ENCODE measurements around the gene ADGRB2. TPM values are rescaled to one million over a fixed set of nuclear protein-coding genes. Genes with fewer than 3 reads are reported as not detected.

ADGRB2 gene
- total and polyA plus RNA-seq, 2 of the 4 experiments (the other 2 are of a cell fraction): 2.2 to 11.9 TPM

DNA sequence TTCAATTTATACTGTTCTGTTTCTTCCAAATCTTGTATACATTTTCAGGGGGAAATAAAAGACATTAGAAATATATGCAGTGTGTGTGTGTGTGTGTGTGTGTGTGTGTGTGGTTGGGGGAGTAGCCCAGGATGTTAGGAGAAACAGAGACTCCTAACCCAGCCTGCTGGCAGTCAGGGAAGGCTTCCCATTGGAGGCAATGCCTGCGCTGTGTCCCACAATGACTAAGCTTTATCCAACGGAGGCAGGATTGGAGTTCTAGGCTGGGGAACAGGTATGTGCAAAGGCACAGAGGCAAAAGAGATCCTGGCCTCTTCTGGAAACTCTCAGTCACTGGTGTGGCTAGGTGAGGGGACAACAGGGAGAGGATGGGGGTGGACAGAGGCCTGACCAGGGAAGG, 16.5 kb upstream of the ADGRB2 start:
- intact Hi-C loops (cut with micrococcal nuclease): no loop called here

More for the DNA sequence above, 16.5 kb upstream of the ADGRB2 start:
- Histone ChIP-seq H2AK5ac (ENCODE audit: low read depth, low read length) (no peak overlapping the region), H3K9ac (ENCODE audit: low read depth, low read length) (no peak overlapping the region), H4K8ac (ENCODE audit: low read depth in 2 of 2, low read length in 2 of 2) (no peak overlapping the region), H3K27ac (ENCODE audit: insufficient read depth, low read length) (no peak overlapping the region), H4K20me1 (ENCODE audit: insufficient read depth, low read length) (no peaks in the 10 kb centered on the region), H3K23ac (ENCODE audit: low read depth, low read length) (no peak overlapping the region), H2BK20ac (ENCODE audit: low read depth, low read length) (no peak overlapping the region), H2BK120ac (ENCODE audit: low read depth, low read length) (no peak overlapping the region), H3K56ac (ENCODE audit: extremely low read depth, insufficient read depth, low read length) (no peak overlapping the region), H3K27me3 (ENCODE audit: control insufficient read depth, insufficient read depth, low read length) (peaks cover 14% of the 10 kb centered on the region), H4K91ac (ENCODE audit: insufficient read depth, low read depth, low read length) (no peak overlapping the region), H4K5ac (ENCODE audit: low read depth, low read length) (no peak overlapping the region), H2AFZ (replicated peaks; ENCODE audit: low read length, poor library complexity) (no peak overlapping the region), H3K14ac (replicated peaks; ENCODE audit: low read depth, low read length) (no peak overlapping the region), H3K4ac (ENCODE audit: low read depth, low read length) (no peak overlapping the region), H3K36me3 (ENCODE audit: control insufficient read depth, insufficient read depth, low read length) (no peaks in the 10 kb centered on the region), H2BK15ac (ENCODE audit: low read depth, low read length) (no peak overlapping the region), H3K9me1 (ENCODE audit: insufficient read depth, low read length) (peaks cover 3% of the 10 kb centered on the region; the same call in 1 of the 2 replicates), H3K9me3 (ENCODE audit: control insufficient read depth, insufficient read depth, low read length) (no peaks in the 10 kb centered on the region; the same call in 1 of the 2 replicates), H3K4me1 (ENCODE audit: control insufficient read depth, insufficient read depth, low read length) (peaks cover 10% of the 10 kb centered on the region), H3K79me1 (ENCODE audit: low read depth in 1 of 2, low read length in 2 of 2) (no peaks in the 10 kb centered on the region), H3K18ac (ENCODE audit: low read depth, low read length) (no peak overlapping the region), H2BK5ac (ENCODE audit: low read depth, low read length, poor library complexity, severe bottlenecking) (no peak overlapping the region), H2AK9ac (replicated peaks; ENCODE audit: low read depth, low read length, poor library complexity) (no peak overlapping the region), H3K4me2 (ENCODE audit: low read depth, low read length) (no peak overlapping the region), H3K4me3 (ENCODE audit: insufficient read depth, low read depth, low read length) (no peak overlapping the region)
- ATAC-seq (ENCODE audit: low read depth) (peak; percentile 18; the same call in 1 of the 2 replicates), DNase-seq (no peak)
- in situ Hi-C loops (cut with MboI; ENCODE audit: low sequenced_read_pairs): no loop called here
- BruUV-seq (replicated peaks): no TSS peak
- TF ChIP-seq MAZ (IDR thresholded peaks at IDR 0.05; ENCODE audit: borderline replicate concordance, low read depth, low read length) (no peak), POLR2A (IDR thresholded peaks at IDR 0.05; ENCODE audit: low read depth, low read length) (no peak), MXI1 (IDR thresholded peaks at IDR 0.05; ENCODE audit: borderline replicate concordance, low read depth, low read length) (no peak), NFE2L2 (IDR thresholded peaks at IDR 0.05; ENCODE audit: low read depth, low read length) (no peak; the same call in 1 of the 2 replicates), CEBPB (IDR thresholded peaks at IDR 0.05; ENCODE audit: low read depth, low read length) (no peak), SMC3 (IDR thresholded peaks at IDR 0.05; ENCODE audit: low read depth, low read length) (no peak), RAD21 (IDR thresholded peaks at IDR 0.05; ENCODE audit: low read length) (no peak), BHLHE40 (IDR thresholded peaks at IDR 0.05; ENCODE audit: low read depth, low read length) (no peak), FOS (IDR thresholded peaks at IDR 0.05; ENCODE audit: low read depth, low read length) (no peak), RCOR1 (IDR thresholded peaks at IDR 0.05; ENCODE audit: insufficient replicate concordance, low read length) (no peak)
- TF ChIP-seq, protein P1, sequence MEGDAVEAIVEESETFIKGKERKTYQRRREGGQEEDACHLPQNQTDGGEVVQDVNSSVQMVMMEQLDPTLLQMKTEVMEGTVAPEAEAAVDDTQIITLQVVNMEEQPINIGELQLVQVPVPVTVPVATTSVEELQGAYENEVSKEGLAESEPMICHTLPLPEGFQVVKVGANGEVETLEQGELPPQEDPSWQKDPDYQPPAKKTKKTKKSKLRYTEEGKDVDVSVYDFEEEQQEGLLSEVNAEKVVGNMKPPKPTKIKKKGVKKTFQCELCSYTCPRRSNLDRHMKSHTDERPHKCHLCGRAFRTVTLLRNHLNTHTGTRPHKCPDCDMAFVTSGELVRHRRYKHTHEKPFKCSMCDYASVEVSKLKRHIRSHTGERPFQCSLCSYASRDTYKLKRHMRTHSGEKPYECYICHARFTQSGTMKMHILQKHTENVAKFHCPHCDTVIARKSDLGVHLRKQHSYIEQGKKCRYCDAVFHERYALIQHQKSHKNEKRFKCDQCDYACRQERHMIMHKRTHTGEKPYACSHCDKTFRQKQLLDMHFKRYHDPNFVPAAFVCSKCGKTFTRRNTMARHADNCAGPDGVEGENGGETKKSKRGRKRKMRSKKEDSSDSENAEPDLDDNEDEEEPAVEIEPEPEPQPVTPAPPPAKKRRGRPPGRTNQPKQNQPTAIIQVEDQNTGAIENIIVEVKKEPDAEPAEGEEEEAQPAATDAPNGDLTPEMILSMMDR (conservative IDR thresholded peaks at IDR 0.05; ENCODE audit: low read depth, low read length): no peak
- TF ChIP-seq, protein P2, sequence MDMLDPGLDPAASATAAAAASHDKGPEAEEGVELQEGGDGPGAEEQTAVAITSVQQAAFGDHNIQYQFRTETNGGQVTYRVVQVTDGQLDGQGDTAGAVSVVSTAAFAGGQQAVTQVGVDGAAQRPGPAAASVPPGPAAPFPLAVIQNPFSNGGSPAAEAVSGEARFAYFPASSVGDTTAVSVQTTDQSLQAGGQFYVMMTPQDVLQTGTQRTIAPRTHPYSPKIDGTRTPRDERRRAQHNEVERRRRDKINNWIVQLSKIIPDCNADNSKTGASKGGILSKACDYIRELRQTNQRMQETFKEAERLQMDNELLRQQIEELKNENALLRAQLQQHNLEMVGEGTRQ (IDR thresholded peaks at IDR 0.05; ENCODE audit: low read depth, low read length): no peak
- 75% methylated on average over 2 of the region's 2 CpGs; no CpG with 5 or more reads in 1 of the 2 experiments for WGBS, 2 experiments (ENCODE audit: extremely low coverage in 2 of 2, insufficient read length in 1 of 2)
- ChIA-PET POLR2A (ENCODE audit: unreplicated experiment) (no interaction called here), CTCF (no interaction called here)
- dilution Hi-C loops (cut with HindIII; ENCODE audit: low sequenced_read_pairs, unreplicated experiment): no loop called here

All from IMR-90 (cell line).